ENCODE data around the gene DCLK3.

DCLK3 gene

GRCh38 chr3:36707623-36708409 lies 56.5 kb downstream of the DCLK3 start:
- peak; percentile 91 for DNase-seq

GRCh38 chr3:36705015-36705414 lies 59.3 kb downstream of the DCLK3 start:
- DNase-seq, result no peak

- DNase-seq, result no peak
Observed at GRCh38 chr3:36704280-36704679, 60.1 kb downstream of the DCLK3 start.

GRCh38 chr3:36701249-36701572 lies 63.1 kb downstream of the DCLK3 start:
- no peak for DNase-seq

GRCh38 chr3:36700537-36701248 lies 63.7 kb downstream of the DCLK3 start:
- DNase-seq, result peak; percentile 81

- no peak for DNase-seq
Observed at GRCh38 chr3:36698314-36698713, 66.0 kb downstream of the DCLK3 start.

- peak; percentile 24 for DNase-seq
Observed at GRCh38 chr3:36697229-36698001, 66.9 kb downstream of the DCLK3 start.

GRCh38 chr3:36696799-36697198 lies 67.6 kb downstream of the DCLK3 start:
- DNase-seq, result no peak

GRCh38 chr3:36695769-36696137 lies 68.6 kb downstream of the DCLK3 start:
- DNase-seq, result peak; percentile 86

GRCh38 chr3:36695113-36695768 lies 69.1 kb downstream of the DCLK3 start:
- DNase-seq, result no peak

- DNase-seq, result no peak
Observed at GRCh38 chr3:36693670-36694069, 70.7 kb downstream of the DCLK3 start.

- DNase-seq, result no peak
Observed at GRCh38 chr3:36689560-36689959, 74.8 kb downstream of the DCLK3 start.

GRCh38 chr3:36688815-36689214 lies 75.5 kb downstream of the DCLK3 start:
- DNase-seq, result no peak

- no peak for DNase-seq
Observed at GRCh38 chr3:36686516-36686915, 77.8 kb downstream of the DCLK3 start.

- DNase-seq, result no peak
Observed at GRCh38 chr3:36681867-36682266, 82.5 kb downstream of the DCLK3 start.

GRCh38 chr3:36680952-36681351 lies 83.4 kb downstream of the DCLK3 start:
- no peak for DNase-seq

- DNase-seq, result peak; percentile 93
Observed at GRCh38 chr3:36679384-36680200, 84.8 kb downstream of the DCLK3 start.

- DNase-seq, result peak; percentile 89
Observed at GRCh38 chr3:36678216-36679013, 85.9 kb downstream of the DCLK3 start.

GRCh38 chr3:36677331-36678007 lies 86.9 kb downstream of the DCLK3 start:
- DNase-seq, result peak; percentile 99

GRCh38 chr3:36674816-36675215 lies 89.5 kb downstream of the DCLK3 start:
- no peak for DNase-seq

- no peak for DNase-seq
Observed at GRCh38 chr3:36669764-36670163, 94.6 kb downstream of the DCLK3 start.
